Choroid plexus epithelial cell (primary cell): ENCODE data around the gene SEMG1.

Experiments used
- DNase-seq: peaks from one replicate; pipeline ENCODE4 v3.0.0-alpha.2; 2010; ENCODE audit warnings: low read depth
- H3K4me3 ChIP-seq: 2 replicates; pipeline ENCODE4 v1.5.1; 2011; ENCODE audit warnings: low read depth, mild to moderate bottlenecking, control low read depth, low read length, moderate library complexity
- CTCF ChIP-seq: conservative IDR thresholded peaks from 2 replicates; pipeline ENCODE4 v1.5.1; 2011; ENCODE audit warnings: low read depth, mild to moderate bottlenecking, control low read depth, inconsistent platforms, low read length, moderate library complexity

Gene SEMG1

GRCh38 chr20:45191926-45192325, 14.9 kb upstream of the SEMG1 start:
- no peak for TF ChIP-seq CTCF

GRCh38 chr20:45193331-45193730, 13.5 kb upstream of the SEMG1 start:
- TF ChIP-seq CTCF = no peak
- H3K4me3 ChIP-seq = no peak overlapping the region
- no peak for DNase-seq

More at GRCh38 chr20:45191926-45192325, 14.9 kb upstream of the SEMG1 start:
- H3K4me3 ChIP-seq = no peak overlapping the region
- no peak for DNase-seq

GRCh38 chr20:45209924-45210323, 3.1 kb downstream of the SEMG1 start:
- no peak overlapping the region for H3K4me3 ChIP-seq
- no peak for TF ChIP-seq CTCF
- no peak for DNase-seq

GRCh38 chr20:45211569-45212474, 5.0 kb downstream of the SEMG1 start:
- no peak for TF ChIP-seq CTCF
- no peak overlapping the region for H3K4me3 ChIP-seq
- no peak for DNase-seq

GRCh38 chr20:45212836-45213235, 6.0 kb downstream of the SEMG1 start:
- TF ChIP-seq CTCF = no peak
- no peak overlapping the region for H3K4me3 ChIP-seq
- no peak for DNase-seq

GRCh38 chr20:45218124-45218523, 11.3 kb downstream of the SEMG1 start:
- TF ChIP-seq CTCF = no peak
- H3K4me3 ChIP-seq = no peak overlapping the region
- DNase-seq = no peak

- DNase-seq = no peak
- TF ChIP-seq CTCF = no peak
- H3K4me3 ChIP-seq = no peak overlapping the region
Observed at GRCh38 chr20:45218636-45219035, 11.8 kb downstream of the SEMG1 start.
